ENCODE results near the gene FTCDNL1.

Gene FTCDNL1

DNA sequence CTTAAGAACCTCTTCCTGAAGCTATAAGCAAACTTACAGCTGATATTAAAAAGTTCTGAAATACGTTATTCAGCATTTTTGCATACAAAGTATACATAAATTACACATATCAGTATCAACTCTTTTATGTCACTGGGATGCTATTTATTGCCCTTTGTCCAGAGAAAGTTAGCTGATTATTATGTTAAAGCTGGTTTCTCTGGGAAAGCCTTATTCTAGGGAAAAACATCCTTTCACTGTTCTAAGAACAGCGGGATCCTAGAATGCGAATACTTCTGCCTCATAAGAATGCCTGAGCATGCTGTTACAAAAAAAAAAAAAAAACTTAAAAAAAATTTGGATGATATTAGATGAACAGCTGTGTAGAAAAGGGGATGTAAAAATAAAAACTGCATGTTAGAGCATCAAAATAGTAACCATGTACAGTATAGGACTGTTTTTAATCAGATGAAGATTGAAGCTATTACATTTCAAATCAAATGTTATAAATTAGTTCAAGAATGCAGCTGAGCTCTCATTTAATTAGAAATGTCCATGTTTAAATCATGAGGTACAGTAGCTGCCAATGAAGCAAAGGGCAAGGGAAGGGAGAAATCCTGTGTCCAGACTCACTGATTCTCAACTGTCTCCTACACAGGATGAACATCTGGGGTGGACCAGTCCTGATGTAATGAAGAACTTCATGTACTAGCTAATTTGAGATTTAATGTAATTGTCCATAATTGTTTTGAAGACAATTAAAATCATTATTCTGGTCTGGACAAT lies 8.2 kb downstream of the FTCDNL1 start:
- no peak for DNase-seq

DNA sequence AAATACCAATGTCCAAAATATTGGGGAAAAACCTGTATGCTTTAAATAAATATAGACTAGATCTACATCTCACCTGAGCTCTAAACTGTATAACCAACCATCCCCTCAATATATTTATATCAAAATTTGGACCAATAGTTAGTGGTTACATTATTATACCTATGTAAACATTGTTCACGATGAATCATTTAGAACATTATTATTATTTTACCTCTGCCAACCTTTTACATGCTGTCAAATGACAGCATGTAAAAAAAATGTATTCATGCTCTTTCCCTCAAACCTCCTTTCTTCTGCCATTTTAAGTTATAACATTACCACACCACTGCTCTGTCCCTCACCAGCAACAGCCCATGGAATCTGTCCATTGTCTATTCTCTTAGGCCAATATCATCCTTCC lies 9.6 kb downstream of the FTCDNL1 start:
- no peak for DNase-seq

DNA sequence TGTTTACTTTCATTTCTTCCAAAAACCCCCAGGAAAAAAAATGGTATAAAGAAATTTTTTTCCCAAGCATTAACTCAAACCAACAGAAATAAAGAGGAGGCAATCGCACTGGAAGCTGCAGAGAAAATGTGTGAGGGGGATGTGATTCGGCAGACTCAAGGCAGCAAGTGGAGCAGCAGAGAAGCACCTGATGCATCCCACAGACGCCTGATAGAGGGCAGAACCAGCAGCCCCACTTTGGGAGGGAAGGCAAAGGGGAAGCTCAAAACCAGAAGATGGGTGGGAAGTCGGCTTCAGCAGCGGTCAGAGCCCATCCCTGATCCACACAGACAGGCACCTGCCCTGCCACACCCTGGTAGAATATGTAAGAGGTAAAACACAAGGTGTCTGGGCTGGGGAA lies 12.6 kb downstream of the FTCDNL1 start:
- DNase-seq, result no peak

DNA sequence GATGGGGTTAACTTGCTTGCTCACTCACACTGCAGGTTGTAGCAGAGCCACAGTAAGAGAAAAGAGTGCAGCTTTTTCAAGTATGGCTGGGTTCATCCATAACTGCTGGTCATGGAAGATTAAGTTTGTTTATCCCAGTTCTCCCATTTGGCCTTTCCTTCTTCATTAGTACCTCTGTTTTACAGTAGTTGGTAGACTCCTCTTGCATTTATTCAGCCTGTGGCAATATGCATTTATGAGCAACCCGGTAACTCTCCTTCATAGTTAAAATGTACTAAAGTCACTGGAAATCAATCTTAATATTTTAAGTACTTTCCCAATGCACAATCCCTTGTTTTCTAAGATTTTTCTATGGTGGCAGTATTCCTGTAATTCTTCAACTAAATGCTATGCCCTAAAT lies 14.0 kb downstream of the FTCDNL1 start:
- no peak for DNase-seq

DNA sequence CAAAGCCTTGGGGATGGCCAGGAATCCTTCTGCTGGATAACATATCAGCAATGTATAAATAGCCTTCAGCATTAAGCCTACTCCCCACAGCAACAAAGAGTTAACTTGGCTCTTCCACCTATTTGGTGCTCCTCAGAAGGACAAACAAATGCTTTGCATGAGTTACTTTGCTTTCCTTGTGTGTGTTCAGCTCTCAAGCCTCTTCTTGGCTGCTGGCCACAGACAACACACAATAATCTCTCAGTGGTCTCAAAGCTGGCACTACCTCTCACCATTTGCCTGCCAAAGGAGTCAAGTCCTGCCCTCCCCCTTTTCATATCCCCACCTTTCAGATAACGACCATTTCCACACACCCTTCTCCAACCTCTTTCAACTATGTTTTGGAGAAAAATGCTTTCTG lies 17.5 kb downstream of the FTCDNL1 start:
- DNase-seq, result peak in 45 of 56 donors; percentile 3 to 75 (median 48)

DNA sequence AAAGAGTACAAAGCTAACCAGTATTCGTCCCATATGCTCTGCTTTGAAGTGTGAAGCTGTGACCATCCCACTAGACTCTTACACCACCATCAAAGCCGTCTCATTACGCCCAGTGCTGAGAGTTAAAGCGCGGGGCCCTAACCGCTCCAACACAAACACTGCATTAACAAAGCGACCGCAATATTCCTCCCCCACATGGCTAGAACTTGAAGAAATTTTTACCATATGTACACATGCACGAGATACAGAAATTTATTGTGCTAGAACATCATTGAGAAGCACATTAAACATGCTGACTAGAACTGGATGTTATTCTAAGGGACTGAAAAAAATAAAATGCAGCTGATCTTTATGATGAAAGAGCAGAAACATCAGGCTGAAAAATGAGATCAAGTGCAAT lies 20.5 kb downstream of the FTCDNL1 start:
- DNase-seq, result peak in 4 of 56 donors; percentile 3 to 11 (median 5)

DNA sequence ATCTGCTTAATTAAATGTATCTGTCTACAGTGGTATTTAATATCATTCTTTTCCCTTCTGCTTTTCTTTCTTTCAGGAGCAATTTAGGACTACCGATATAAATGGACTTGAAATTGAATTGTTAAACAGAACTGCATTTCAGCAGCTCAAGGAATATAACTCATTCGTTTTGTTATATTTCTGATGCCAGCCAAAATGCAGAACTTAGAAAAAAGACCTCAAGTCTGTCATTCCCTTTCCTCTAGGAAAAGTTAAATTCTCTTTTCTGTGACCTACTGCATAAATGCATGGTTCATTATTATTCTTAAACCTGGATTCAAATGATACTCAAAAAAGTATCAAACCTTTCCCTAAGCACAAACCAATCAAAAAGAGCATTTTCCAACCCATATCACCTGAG lies 21.4 kb downstream of the FTCDNL1 start:
- DNase-seq, result no peak

DNA sequence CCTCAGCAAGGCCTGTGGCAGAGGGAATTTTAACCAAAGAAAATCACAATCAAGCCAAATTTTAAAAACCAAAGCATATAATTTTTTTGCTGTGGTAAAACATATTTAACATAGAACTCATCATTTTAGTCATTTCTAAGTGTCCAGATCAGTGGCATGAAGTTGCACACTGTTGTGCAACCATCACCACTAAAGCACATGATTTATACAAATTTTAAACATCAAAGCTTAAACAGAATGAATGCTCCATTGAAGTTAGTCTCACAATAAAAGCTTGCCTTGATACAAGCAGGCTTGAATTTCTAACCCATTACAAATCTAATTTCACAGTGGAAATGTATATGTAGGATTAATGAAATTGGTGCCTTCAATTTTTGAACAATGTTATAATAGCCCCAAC lies 31.2 kb downstream of the FTCDNL1 start:
- DNase-seq, result no peak

DNA sequence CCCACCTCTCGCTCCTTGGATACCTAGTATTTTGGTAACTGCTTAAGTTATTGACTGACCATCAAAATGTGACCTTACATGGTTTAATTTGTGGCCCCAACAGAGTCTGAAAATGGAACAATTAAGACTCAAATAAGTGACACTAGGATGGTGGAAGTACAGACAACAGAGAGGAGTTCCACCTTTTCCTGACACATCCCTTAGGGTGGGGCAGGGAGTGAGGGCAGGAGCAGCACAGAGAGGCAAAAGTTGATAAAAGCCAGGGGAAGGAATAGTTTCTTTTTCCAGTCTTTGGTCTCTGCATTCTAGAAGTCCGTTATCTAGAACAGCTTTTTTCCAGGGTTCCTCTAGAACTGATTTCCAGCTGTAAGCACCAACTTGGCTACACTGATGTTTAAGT lies 32.2 kb downstream of the FTCDNL1 start:
- no peak for DNase-seq

DNA sequence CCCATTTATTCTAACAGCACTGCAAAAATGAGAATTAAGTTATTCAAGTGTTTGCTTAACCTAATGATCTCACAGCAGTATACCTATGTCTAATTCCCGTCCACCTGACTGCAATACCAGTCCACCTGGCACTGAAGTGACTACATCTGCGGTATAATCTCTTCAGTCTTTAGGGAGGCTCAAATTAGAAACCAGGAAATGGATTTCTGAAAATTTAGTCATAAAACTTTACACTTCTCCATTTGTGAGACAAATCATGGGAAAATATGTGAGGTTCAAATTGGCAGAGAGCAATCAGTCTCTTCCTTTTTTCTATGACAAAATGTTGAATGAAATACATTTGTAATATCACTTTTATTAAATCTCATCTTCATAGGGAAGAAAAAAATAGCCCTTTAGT lies 33.0 kb downstream of the FTCDNL1 start:
- DNase-seq, result no peak

DNA sequence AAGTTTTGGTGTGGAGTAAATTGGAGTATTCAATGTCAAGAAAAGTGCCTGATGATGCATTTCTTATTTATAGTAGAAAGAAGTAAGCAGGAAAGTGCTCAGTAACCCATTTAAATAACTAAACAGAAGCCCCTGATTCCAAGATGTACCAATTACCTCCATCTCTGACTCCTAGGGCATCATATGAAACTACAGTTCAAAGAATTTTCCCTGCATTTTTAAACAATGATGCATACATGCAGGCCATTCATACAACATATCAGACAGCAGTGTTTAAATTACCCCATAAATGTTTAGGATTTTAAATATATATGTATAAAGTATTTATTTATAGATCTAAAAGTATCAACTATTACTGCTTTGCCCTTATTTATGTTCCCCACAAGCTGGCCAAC lies 36.2 kb downstream of the FTCDNL1 start:
- no peak for DNase-seq

DNA sequence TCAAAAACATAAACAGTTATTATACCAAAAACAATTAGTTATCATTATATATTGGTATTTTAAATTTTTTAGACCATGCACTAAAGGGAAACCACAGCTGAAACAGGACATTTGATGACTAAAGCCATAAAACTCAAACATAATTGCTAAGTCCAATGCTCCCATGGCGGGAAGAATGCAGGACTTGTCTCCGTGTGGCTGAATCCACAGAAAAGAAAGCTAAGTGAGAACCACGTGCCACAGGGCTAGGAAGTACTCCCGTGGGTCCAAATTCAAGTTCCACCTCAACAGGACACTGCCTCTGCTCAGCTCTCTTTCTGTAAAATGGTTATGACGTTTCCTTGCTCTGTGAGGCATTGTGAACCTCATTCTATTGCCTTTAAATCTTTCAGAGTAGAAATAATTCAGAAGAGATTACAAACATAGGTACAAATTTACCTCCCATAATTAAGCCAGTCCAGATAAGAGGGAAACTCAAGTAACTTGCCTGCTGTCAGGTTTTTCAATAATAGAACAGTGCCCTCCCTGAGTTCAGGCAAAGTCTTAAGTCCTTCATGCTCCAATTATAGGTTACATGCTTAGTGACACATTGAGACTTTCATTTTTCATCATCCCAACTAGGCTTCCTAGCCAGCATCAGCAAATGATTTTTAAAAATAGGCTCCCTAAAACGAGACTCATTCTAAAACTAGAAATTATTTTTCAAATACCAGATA lies 36.7 kb downstream of the FTCDNL1 start:
- no peak for DNase-seq

DNA sequence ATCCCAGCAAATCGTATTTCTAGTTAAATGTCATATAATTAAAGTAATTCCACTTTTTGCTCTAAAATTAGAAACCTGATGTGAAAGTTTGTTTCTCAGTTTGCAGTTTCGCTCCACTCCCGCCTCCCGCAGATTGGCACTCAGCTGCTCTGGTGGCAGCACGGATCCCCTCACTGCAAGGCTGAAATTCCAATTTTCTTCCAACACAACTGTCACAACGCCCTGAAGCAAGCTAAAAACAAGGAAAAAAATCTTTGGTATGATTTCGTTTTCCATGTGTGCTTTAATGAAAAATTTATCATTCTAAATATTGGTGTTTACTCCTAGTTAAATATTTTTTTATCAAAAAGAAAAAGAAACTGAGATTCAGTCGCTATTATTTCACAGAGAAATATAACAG lies 38.5 kb downstream of the FTCDNL1 start:
- no peak for DNase-seq

DNA sequence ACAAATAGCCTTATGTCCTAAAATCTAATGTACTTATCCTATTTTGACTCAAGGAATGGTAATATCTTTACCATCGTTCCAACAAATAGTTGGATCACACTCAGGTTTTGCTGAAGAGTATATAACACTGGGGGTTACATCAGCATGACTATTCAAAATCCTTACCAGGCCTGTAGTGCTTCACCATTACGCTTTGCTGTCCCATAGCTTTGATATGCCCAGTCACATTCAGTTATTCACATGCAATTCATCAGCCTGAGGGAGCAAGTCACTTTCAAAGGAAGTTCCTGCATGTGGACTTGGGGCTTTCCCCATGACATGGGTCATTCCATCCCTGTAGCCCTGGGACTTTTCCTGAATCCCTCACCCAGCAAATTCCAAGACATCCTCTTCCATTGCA lies 39.6 kb downstream of the FTCDNL1 start:
- DNase-seq, result no peak

DNA sequence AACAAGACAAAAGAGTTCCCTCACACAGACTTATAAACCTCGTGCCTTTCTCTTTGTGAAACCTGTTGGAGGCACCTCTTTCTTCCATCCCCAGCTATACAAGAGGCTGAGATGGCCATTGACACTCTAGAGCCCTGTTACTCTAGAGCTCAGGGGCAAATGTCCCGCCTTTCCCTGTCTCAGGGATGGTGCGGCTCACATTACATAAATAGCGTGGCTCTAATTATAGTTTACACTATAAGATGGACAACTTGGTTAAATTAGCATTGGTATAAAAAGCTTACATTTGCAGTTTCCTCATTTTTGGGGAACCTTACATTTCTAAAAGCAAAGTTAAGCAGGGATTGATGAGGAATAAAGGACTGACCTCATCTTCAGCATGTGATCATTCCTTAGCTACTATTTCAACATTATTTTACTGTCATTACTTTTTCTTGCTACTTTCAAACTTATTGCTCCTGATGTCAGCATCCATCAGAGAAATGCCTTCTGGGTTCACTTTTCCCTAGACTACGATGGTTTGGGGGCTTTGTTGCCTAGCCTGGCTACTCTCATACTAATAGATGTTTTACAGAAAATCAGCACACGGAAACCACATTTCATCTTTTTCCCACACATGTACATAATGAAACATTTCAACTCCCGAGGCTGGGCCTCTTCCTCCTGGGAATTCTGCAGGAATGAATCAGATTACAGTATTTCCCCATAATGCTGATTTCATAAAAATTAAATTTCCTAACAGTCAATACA lies 40.4 kb downstream of the FTCDNL1 start:
- no peak for DNase-seq

DNA sequence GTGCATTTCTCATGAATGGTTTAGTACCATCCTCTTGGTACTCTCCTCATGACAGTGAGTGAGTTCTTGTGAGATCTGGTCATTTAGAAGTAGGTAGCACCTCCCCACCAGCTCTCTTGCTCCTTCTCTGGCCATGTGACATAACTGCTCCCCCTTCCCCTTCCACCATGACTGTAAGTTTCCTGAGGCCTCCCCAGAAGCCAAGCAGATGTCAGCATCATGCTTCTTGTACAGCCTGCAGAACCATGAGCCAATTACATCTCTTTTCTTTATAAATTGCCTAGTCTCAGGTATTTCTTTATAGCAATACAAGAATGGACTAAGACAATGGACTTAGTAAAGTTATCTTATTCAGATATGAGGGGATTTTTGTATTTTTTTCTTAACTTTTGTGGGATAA lies 43.0 kb downstream of the FTCDNL1 start:
- no peak for DNase-seq

DNA sequence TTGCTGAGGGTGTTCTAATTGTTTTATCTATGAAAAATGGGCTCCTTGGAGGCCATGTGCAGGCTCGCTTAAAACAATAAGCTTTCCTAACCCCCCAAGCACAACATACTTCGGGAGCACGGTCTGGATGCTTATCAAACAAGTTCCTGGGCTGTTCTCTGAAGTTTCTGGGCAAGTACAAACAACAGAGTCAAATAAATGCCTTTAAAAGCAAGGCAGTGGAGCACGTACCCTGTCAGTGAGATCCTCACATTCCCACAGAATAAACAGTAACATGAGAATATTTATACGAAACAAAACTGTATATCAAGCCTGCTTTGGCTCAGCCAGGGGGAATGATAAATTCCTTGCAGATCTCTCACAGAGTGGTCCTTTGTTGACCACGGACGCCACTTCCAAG lies 44.8 kb downstream of the FTCDNL1 start:
- peak in 1 of 56 donors; percentile 23 for DNase-seq

DNA sequence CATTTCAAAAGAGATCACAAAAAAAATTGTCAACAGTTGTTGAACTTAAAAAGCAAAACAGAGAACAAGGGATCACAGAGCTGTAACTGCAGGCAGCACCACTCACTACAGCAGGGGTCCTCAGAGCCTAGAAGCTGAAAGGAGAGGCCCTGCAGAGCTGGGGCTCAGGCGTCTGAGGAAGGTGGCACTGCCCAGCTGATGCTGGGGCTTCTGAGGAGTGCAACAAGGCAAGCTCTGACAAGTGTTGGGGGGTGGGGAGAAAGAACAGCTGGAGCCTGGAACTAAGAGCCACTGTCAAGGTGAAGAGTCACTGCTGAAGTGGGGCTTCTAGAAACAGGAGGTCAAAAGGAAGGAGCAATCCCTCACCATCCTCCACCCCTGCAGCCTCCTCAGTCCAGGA lies 46.2 kb downstream of the FTCDNL1 start:
- peak in 15 of 56 donors; percentile 5 to 49 (median 13) for DNase-seq

DNA sequence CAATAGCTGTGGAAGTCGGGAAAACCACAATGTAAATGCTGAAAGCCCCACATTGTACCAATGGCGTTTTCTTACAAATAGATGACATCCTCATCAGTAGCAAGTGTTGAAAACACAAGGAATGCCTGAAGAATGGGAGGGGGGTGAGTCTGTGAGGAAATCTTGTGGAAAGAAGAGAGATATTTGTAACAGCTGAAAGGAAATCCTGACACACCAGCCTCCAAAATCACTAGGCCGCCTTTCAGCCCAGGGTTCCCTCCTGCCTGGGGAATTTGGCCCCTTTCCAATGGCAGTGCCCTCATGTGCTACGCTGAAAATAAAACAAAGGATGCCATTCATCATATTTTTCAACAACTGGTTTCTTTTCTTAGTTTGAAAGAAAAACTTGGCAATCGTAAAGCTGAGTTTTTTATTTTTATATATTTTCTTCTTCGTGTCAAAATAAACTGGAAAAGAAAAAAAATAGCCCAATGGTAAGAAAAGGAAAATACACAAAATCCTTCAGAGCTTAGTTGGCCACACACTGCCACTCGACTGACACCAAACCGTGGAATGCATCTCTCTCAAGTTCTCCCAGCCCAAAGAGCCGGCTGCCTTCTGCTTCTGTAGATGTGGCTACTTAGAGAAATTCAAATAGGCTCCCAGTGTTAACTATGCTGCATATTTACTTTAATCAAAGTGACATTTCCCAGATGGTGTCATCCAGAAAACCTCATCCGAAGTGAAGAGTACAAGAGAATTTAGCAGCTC lies 52.0 kb downstream of the FTCDNL1 start:
- DNase-seq, result peak in 51 of 56 donors; percentile 2 to 77 (median 50)

DNA sequence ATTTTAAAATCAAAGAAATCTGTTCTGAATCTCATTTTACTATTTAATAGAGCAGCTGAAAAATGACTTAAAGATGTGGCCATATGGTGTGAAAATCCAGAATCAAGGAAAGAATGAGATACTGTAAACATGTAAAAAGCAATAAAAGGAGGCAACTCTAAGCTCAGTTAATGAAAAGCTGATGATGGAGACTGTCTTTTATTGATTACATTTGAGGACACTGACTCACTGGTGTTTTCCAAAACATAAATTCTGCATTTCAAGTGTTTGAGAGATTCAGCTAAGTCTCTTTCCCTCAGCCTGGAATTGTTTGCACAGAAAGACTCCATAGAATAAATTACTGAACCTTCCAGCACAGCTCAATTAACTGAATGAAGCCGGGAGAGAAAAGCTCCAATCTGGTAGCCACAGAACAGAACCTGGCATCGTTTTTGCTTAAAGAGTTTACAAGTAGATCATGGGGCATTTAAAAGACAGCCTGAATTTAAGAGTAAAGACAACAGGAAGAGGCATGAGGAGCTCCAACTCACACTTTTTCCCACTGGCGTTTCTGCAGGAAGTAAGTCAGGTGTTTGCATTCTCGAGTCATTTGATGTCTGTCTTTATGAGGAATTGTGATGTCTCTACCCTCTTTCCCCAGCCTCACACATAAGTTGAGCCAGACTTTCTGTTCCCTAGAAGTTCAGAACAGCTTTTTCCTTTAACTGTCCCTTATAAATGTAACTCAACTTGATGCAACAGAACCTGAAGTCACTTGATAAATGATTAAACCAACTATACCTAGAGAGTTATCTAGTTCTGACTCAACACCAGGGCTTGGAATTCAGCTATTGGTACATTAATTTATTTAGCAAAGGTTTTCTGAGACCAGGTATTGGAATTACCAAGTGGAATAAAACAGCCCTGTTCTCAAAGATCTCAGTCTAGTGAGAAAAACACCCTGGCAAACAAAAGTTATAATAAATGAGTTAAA lies 53.3 kb downstream of the FTCDNL1 start:
- DNase-seq, result no peak
